ENCODE measurements around the gene ARSB. TPM values are rescaled to one million over a fixed set of nuclear protein-coding genes. Genes with fewer than 3 reads are reported as not detected.

Gene ARSB
- total and polyA plus RNA-seq, 9 of the 15 experiments (the other 6 are each of a cell fraction or from before 2014, with no cell fraction given): 0.52 to 4.6 (median 2.4) TPM

GRCh38 chr5:79007872-79008271 is 22.8 kb upstream of the ARSB start:
- no peaks in the 10 kb centered on the region for H3K9me3 ChIP-seq (replicated peaks; ENCODE audit: control insufficient read depth, insufficient read depth, low read depth, low read length)
- no peaks in the 10 kb centered on the region for H3K79me2 ChIP-seq (ENCODE audit: control insufficient read depth, insufficient read depth, low read length)
- H3K4me1 ChIP-seq (replicated peaks in 1 of 2; ENCODE audit: control insufficient read depth in 2 of 2, insufficient read depth in 2 of 2, low read length in 2 of 2): no peaks in the 10 kb centered on the region
- H3K27ac ChIP-seq (ENCODE audit: extremely low read depth, low read depth, low read length): no peak overlapping the region
- WGBS (ENCODE audit: insufficient coverage, low coverage, missing lambda C conversion rate): 19% methylated on average over 3 of the region's 3 CpGs
- no peaks in the 10 kb centered on the region for H4K20me1 ChIP-seq (replicated peaks; ENCODE audit: control insufficient read depth, insufficient read depth, low read length)
- POLR2A ChIA-PET: interaction anchor here (0.6 kb wide), 1 partner anchor 118 kb away, joined by 3 read pairs; no protein-coding TSS in a partner anchor
- CTCF ChIA-PET (ENCODE audit: low intra/inter-chr PET ratio): no interaction called here
- FAIRE-seq: no peak
- H3K36me3 ChIP-seq (ENCODE audit: control insufficient read depth, insufficient read depth, low read length): no peaks in the 10 kb centered on the region
- no peak overlapping the region for H3K9ac ChIP-seq (ENCODE audit: insufficient read depth in 1 of 2, low read depth in 2 of 2, low read length in 2 of 2)
- no peak overlapping the region for H3K4me3 ChIP-seq
- intact Hi-C loops (cut with micrococcal nuclease) (no loop called here), in situ Hi-C loops (cut with MboI) (loop anchor here (25.0 kb wide), 1 partner anchor 1304 kb away; the partner anchor contains the start of gene SPZ1)
- no peak for TF ChIP-seq CREM (IDR thresholded peaks at IDR 0.05; ENCODE audit: low read depth)
- no peak for TF ChIP-seq ZNF121 (CRISPR knock-in tag; conservative IDR thresholded peaks at IDR 0.05)
- TF ChIP-seq SLC30A9 (CRISPR knock-in tag; IDR thresholded peaks at IDR 0.05): no peak
- no peak for TF ChIP-seq CXXC5 (CRISPR knock-in tag; IDR thresholded peaks at IDR 0.05)
- no peak for TF ChIP-seq MCM5 (IDR thresholded peaks at IDR 0.05; ENCODE audit: low read depth)
- no peak for TF ChIP-seq GABPB1 (CRISPR knock-in tag; IDR thresholded peaks at IDR 0.05)
- no peak for TF ChIP-seq CREB1 (IDR thresholded peaks at IDR 0.05)
- no peak for TF ChIP-seq CREB1 (CRISPR knock-in tag; IDR thresholded peaks at IDR 0.05)
- no peak for TF ChIP-seq XRCC3 (IDR thresholded peaks at IDR 0.05)
- TF ChIP-seq FOXA3 (CRISPR knock-in tag; conservative IDR thresholded peaks at IDR 0.05 in 1 of 2, IDR thresholded peaks at IDR 0.05 in 1 of 2): no peak
- no peak for DNase-seq (ENCODE audit: extremely low read depth in 1 of 4, low spot score in 3 of 4)
- no TSS peak for BruUV-seq (replicated peaks)
- no peak for ATAC-seq
- H3K4me2 ChIP-seq (ENCODE audit: insufficient read depth, low read length): no peak overlapping the region
- H3K27me3 ChIP-seq (ENCODE audit: control insufficient read depth in 2 of 2, insufficient read depth in 2 of 2, low read length in 2 of 2): peaks cover 7 to 8% of the 10 kb centered on the region in 2 experiments; a peak in 3 of 5 replicates
- no peaks in the 10 kb centered on the region for H3K9me1 ChIP-seq (ENCODE audit: control insufficient read depth, insufficient read depth, low read length)
- no peak overlapping the region for H2AFZ ChIP-seq (ENCODE audit: low read depth, low read length)

Measured in K562 (cell line).